ENCODE results near the gene ACBD3. TPM values are rescaled to one million over a fixed set of nuclear protein-coding genes. Genes with fewer than 3 reads are reported as not detected.

Gene ACBD3
- total and polyA plus RNA-seq, 2 of the 8 experiments (the other 6 are each of a cell fraction or from before 2014, with no cell fraction given): 8.4 to 29.4 TPM

DNA sequence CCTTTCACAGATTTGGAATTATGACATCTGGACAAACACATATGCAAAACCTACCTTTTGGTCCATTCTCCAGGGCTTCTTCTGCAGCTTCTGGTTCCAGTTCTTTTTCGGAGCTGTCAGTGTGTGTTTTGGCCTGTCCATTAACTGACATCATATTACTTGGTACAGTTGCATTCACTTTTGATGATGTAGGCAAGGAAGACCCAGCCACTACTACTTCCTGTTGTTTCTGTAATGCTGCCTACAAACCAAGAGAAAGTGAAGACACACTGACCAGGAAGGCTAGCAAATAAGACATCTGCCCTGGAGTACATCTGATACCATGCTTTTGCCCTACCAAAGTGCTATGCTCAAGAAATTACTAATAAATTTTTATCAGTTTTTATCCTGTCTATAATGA lies 31.9 kb downstream of the ACBD3 start:
- Histone ChIP-seq H3K9ac (replicated peaks in 1 of 4; ENCODE audit: extremely low read depth in 1 of 4, low read depth in 3 of 4, low read length in 3 of 4) (no peak overlapping the region), H3K27me3 (replicated peaks in 1 of 4; ENCODE audit: control insufficient read depth in 3 of 4, extremely low read depth in 1 of 4, insufficient read depth in 3 of 4, low read length in 3 of 4) (no peaks in the 10 kb centered on the region), H3K36me3 (ENCODE audit: control insufficient read depth in 2 of 4, insufficient read depth in 4 of 4, low read length in 3 of 4) (peaks cover 6 to 65% (median 41%) of the 10 kb centered on the region in 4 experiments; a peak in 7 of 8 replicates), H3K4ac (replicated peaks; ENCODE audit: insufficient read length, low read depth, low read length) (no peak overlapping the region), H3K9me3 (ENCODE audit: insufficient read depth in 2 of 2, low read depth in 1 of 2, low read length in 1 of 2) (no peaks in the 10 kb centered on the region), H2BK120ac (replicated peaks; ENCODE audit: low read depth, low read length) (no peak overlapping the region), H3K27ac (ENCODE audit: low read depth, low read length) (no peak overlapping the region), H4K20me1 (replicated peaks in 1 of 2; ENCODE audit: control insufficient read depth in 1 of 2, insufficient read depth in 2 of 2, low read length in 2 of 2) (peaks cover 2 to 4% of the 10 kb centered on the region in 2 experiments), H2BK12ac (ENCODE audit: low read depth, low read length) (no peak overlapping the region), H2BK20ac (ENCODE audit: low read length) (no peak overlapping the region), H4K5ac (ENCODE audit: insufficient read length, low read depth, low read length) (no peak overlapping the region), H3K23me2 (ENCODE audit: low read depth, low read length) (no peaks in the 10 kb centered on the region), H3K4me2 (ENCODE audit: insufficient read depth in 1 of 2, low read depth in 2 of 2, low read length in 2 of 2) (no peak overlapping the region), H3K18ac (ENCODE audit: extremely low read depth, low read length) (no peak overlapping the region), H3K56ac (replicated peaks; ENCODE audit: insufficient read length, low read depth, low read length) (no peak overlapping the region), H4K91ac (replicated peaks; ENCODE audit: insufficient read length, low read length) (no peak overlapping the region), H3K4me3 (ENCODE audit: extremely low read depth in 1 of 4, insufficient read depth in 2 of 4, low read depth in 3 of 4, low read length in 4 of 4) (no peak overlapping the region), H3K23ac (ENCODE audit: insufficient read length) (no peak overlapping the region), H3K79me1 (ENCODE audit: low read depth, low read length) (no peaks in the 10 kb centered on the region), H3K14ac (ENCODE audit: insufficient read length) (no peak overlapping the region), H3K79me2 (ENCODE audit: control insufficient read depth in 1 of 2, insufficient read depth in 2 of 2, low read length in 2 of 2) (no peaks in the 10 kb centered on the region), H2AK5ac (ENCODE audit: low read depth, low read length) (no peak overlapping the region), H4K8ac (ENCODE audit: extremely low read depth, insufficient read depth, low read length) (no peak overlapping the region), H3K4me1 (replicated peaks in 1 of 4; ENCODE audit: control insufficient read depth in 3 of 4, insufficient read depth in 4 of 4, low read length in 3 of 4) (no peaks in the 10 kb centered on the region), H2BK5ac (ENCODE audit: low read depth, low read length) (no peak overlapping the region), H2BK15ac (ENCODE audit: low read length) (no peak overlapping the region), H2AFZ (ENCODE audit: low read length) (no peak overlapping the region)
- WGBS, 2 experiments (ENCODE audit: extremely low coverage in 1 of 2, insufficient coverage in 1 of 2, insufficient read length in 1 of 2, insufficient replicate concordance in 2 of 2, low coverage in 1 of 2, low lambda C conversion rate in 2 of 2, missing lambda C conversion rate in 1 of 2): 95% methylated on average over 1 of the region's 1 CpG; no CpG with 5 or more reads in 1 of the 2 experiments
- DNase-seq (ENCODE audit: low read depth in 1 of 2, low spot score in 2 of 2): no peak
- CTCF ChIA-PET (ENCODE audit: partially characterized antibody): interaction anchor here (1.2 to 2.7 kb wide), 2 partner anchors 29 to 47 kb away, joined by 4 to 7 read pairs; no protein-coding TSS in a partner anchor
- POLR2A ChIA-PET (ENCODE audit: partially characterized antibody): no interaction called here
- FAIRE-seq: no peak
- TF ChIP-seq YY1 (IDR thresholded peaks at IDR 0.05; ENCODE audit: low read depth, low read length) (no peak), RFX5 (IDR thresholded peaks at IDR 0.05; ENCODE audit: borderline replicate concordance, low read depth, low read length) (no peak), GTF2F1 (IDR thresholded peaks at IDR 0.05; ENCODE audit: borderline replicate concordance, low read depth, low read length) (no peak), SIRT6 (IDR thresholded peaks at IDR 0.05; ENCODE audit: low read length) (no peak), KDM1A (IDR thresholded peaks at IDR 0.05; ENCODE audit: borderline replicate concordance, low read length) (no peak), SRF (IDR thresholded peaks at IDR 0.05; ENCODE audit: low read depth, low read length) (no peak), NRF1 (IDR thresholded peaks at IDR 0.05; ENCODE audit: low read depth, low read length) (no peak), EZH2 (IDR thresholded peaks at IDR 0.05; ENCODE audit: low read depth, low read length, severe bottlenecking) (no peak), HDAC2 (IDR thresholded peaks at IDR 0.05; ENCODE audit: borderline replicate concordance in 1 of 2, low read depth in 2 of 2, low read length in 2 of 2) (no peak), CBX5 (IDR thresholded peaks at IDR 0.05; ENCODE audit: low read depth, low read length) (no peak), SIX5 (IDR thresholded peaks at IDR 0.05; ENCODE audit: low read depth, low read length) (no peak)
